ENCODE measurements around the gene ZNF428. TPM values are rescaled to one million over a fixed set of nuclear protein-coding genes. Genes with fewer than 3 reads are reported as not detected.
"Not testable (repeated sequence)": the region's sequence is repeated elsewhere in the genome, so short reads cannot be mapped to it uniquely, and the experiment has no call there.

ZNF428 gene
- total RNA-seq, 1 experiment from 2014 or later = 64.1 TPM

DNA sequence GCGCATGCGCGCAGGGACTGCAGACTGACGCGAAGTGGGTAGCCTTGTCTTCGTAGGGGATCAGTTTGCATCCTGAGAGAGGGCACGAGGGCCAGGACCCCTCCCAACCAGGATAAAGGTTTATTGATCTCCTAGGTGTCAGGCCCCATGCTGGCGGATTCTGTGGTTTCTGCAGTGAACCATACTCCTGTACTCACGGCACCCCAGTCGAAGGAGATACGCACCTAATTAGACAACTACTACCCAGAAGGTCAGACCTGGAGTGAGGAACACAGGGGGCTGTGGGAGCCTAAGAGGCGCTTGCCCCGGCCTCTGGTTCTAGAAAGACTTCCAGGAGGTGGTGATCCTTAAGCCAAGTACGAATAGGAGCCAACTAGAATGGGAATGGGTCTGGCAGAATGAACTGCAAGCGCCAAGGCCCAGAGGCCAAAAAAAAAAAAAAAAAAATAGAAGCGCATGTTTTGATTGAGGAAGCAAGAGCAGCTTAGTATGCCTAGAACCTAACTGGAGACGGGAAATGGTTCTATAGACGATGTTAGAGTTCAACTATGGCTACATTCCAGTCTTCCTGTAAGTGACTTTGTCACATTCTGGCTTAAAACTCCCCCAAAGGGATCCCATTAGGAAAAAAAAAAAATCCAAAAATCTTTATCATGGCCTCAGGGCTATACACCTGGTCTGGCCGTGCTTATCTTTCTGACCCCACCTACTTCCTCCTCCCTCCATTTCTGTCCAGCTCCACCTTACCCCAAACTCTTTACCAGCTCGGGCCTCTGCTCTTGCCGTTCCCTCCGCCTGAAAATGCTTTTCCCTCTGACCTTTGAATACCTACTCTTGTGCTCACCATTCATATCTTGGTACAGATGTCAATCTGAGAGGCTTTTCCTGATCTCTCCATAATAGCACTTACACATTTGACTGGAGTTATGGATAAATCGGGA lies 902 bp upstream of the ZNF428 start:
- no peaks in the 10 kb centered on the region for H3K9me3 ChIP-seq (replicated peaks)
- no peak overlapping the region for H3K27ac ChIP-seq
- H3K36me3 ChIP-seq = no peaks in the 10 kb centered on the region; the same call in 1 of the 2 replicates
- peaks cover 9% of the 10 kb centered on the region for H3K4me1 ChIP-seq (replicated peaks)
- H3K4me3 ChIP-seq = peak overlapping the region; percentile 66
- DNase-seq (ENCODE audit: low read depth in 1 of 2, low spot score in 2 of 2) = no peak
- no peaks in the 10 kb centered on the region for H3K27me3 ChIP-seq (replicated peaks)

DNA sequence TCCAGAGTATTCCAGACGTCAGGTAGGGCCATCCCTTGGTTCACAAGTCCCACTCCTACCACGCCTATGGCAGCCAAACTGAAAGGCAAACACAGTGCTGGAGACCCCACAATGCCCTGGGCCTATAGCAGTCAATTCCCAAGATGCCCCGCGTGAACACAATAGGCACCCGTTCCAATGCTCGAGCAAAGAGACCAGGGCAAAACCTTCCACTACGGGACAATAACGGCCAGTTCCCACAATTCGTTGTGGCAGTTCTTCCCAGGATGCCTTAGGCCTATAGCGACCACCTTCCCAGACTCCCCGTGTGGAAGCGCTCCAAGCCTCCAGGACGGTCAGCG lies 538 bp downstream of the ZNF428 start:
- no peak for DNase-seq (ENCODE audit: low read depth in 1 of 2, low spot score in 2 of 2)
- Histone ChIP-seq H3K36me3 (peaks cover 3% of the 10 kb centered on the region; the same call in 1 of the 2 replicates), H3K27me3 (replicated peaks) (no peaks in the 10 kb centered on the region), H3K4me3 (peak overlapping the region; percentile 66), H3K4me1 (replicated peaks) (peaks cover 9% of the 10 kb centered on the region), H3K9me3 (replicated peaks) (no peaks in the 10 kb centered on the region), H3K27ac (peak overlapping the region; percentile 78)

DNA sequence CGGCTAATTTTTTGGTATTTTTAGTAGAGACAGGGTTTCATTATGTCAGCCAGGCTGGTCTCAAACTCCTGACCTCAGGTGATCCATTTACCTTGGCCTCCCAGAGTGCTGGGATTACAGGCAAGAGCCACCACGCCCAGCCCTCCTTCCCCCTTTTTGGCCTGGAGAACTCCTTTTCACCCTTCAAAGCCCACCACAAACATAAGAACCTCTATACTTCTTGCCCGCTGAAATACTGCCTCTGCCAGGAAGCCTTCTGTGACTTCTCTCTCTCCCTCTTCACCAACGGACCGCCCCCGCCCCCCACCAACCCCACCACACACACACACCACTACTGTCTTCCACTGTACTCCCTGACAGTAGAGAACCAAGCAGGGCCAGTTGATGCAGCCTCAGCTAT lies 2.5 kb downstream of the ZNF428 start:
- H3K27me3 ChIP-seq (replicated peaks) = no peaks in the 10 kb centered on the region
- H3K4me1 ChIP-seq (replicated peaks) = peaks cover 9% of the 10 kb centered on the region
- peaks cover 15% of the 10 kb centered on the region for H3K36me3 ChIP-seq
- no peaks in the 10 kb centered on the region for H3K9me3 ChIP-seq (replicated peaks)
- H3K27ac ChIP-seq = no peak overlapping the region
- DNase-seq (ENCODE audit: low read depth in 1 of 2, low spot score in 2 of 2) = no peak
- H3K4me3 ChIP-seq = no peak overlapping the region

DNA sequence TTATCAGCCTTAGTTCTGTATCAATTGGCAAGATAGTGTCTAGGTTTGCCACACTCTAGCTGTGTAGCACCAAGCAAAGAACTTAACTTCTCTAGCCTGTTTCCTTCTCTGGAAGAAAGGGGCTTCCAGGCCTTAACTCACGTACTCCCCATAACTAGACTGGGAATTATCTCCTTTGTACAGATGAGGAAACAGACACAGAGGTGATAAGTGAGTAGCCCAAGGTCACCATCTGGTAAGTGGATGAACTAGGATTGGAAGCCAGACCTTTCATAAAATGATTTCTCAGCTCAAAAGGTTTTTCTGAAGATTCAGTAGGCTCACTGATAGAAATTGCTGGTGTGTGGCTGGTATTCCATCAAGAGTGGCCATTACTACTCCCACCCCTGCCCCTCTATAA lies 3.1 kb downstream of the ZNF428 start:
- H3K27me3 ChIP-seq (replicated peaks) = no peaks in the 10 kb centered on the region
- peaks cover 9% of the 10 kb centered on the region for H3K4me1 ChIP-seq (replicated peaks)
- no peak overlapping the region for H3K27ac ChIP-seq
- no peak for DNase-seq (ENCODE audit: low read depth in 1 of 2, low spot score in 2 of 2)
- H3K9me3 ChIP-seq (replicated peaks) = no peaks in the 10 kb centered on the region
- peaks cover 21% of the 10 kb centered on the region for H3K36me3 ChIP-seq
- no peak overlapping the region for H3K4me3 ChIP-seq

DNA sequence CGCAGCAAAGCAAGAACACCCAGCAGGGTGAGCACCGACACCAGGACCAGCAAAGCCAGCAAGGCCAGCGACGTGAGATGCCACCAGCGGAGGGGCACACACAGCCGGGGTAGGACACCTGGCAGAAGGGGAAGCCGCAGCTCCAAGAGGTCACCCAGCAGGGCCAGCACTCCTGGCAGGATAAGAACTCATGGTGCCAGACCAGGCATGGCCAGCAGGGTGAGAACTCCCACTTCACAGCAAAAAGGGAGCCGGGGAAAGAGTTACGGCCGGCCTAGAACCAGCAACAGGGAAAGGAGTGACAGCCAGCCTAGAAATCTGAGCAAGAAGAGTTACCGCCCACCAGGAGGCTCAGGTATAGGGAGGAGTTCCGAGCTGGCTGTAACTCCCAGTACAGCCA lies 7.1 kb downstream of the ZNF428 start:
- H3K27me3 ChIP-seq (replicated peaks) = no peaks in the 10 kb centered on the region
- H3K9me3 ChIP-seq (replicated peaks) = no peaks in the 10 kb centered on the region
- no peak overlapping the region for H3K4me3 ChIP-seq
- H3K4me1 ChIP-seq (replicated peaks) = peaks cover 13% of the 10 kb centered on the region
- H3K36me3 ChIP-seq = peaks cover 35% of the 10 kb centered on the region
- no peak overlapping the region for H3K27ac ChIP-seq
- DNase-seq (ENCODE audit: low read depth in 1 of 2, low spot score in 2 of 2) = no peak

DNA sequence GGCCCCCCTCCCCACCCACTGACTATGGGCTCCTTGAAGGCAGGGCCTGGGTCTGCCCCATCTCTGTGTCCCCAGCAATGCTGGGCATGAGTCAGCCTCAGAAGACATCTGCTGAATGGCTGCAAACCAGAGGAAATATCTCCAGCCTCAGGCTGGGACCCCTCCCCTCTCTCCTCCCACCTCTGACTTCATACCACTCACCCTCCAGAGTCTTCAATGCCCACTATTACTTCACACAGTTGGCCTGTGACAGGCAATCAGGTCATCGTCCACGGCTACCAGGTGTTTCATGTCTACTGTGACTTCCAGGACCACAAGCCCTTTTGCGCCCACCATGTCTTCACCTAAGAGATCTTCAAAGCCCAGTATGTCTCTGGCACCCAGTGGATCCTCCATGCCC lies 7.6 kb downstream of the ZNF428 start, which contains the start of gene SRRM5:
Gene SRRM5 (plus strand): TSS at position 301 of the 400 bp plus-strand sequence. CDS start 34 bp downstream, at position 335.
- no peak within 1 kb of the TSS for H3K4me3 ChIP-seq
- H3K4me1 ChIP-seq (replicated peaks) = peaks cover 13% of the 10 kb centered on the region
- H3K36me3 ChIP-seq = peaks cover 39% of the 10 kb centered on the region
- no peak for DNase-seq (ENCODE audit: low read depth in 1 of 2, low spot score in 2 of 2)
- H3K27ac ChIP-seq = peak within 1 kb of the TSS; percentile 17; the same call in 1 of the 2 replicates
- no peaks in the 10 kb centered on the region for H3K9me3 ChIP-seq (replicated peaks)
- no peaks in the 10 kb centered on the region for H3K27me3 ChIP-seq (replicated peaks)

DNA sequence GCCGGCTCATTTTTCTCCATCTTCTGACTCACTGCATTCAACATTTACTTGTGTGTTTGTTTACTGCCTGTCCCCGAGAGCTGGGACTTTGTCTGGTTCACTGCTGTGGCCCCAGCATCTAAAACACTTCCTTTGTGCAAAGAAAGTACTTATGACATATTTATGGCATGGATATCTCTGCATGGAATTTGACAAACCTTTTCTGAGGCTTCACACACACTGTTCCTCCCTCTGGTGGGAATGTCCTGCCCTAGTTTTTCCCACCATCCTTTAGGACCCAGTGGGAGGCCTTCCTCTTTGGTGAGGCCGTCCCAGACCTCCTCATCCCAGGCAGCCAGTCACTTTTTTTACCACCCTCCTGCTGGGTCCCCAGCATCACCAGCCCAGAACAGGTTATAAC lies 8.9 kb downstream of the ZNF428 start:
- peak in 1 of 2 experiments; percentile 53 for DNase-seq (ENCODE audit: low read depth in 1 of 2, low spot score in 2 of 2)
- Histone ChIP-seq H3K27me3 (replicated peaks) (no peaks in the 10 kb centered on the region), H3K36me3 (peaks cover 45% of the 10 kb centered on the region), H3K4me3 (no peak overlapping the region), H3K4me1 (replicated peaks) (peaks cover 13% of the 10 kb centered on the region), H3K27ac (peak overlapping the region; percentile 17; the same call in 1 of the 2 replicates), H3K9me3 (replicated peaks) (no peaks in the 10 kb centered on the region)

DNA sequence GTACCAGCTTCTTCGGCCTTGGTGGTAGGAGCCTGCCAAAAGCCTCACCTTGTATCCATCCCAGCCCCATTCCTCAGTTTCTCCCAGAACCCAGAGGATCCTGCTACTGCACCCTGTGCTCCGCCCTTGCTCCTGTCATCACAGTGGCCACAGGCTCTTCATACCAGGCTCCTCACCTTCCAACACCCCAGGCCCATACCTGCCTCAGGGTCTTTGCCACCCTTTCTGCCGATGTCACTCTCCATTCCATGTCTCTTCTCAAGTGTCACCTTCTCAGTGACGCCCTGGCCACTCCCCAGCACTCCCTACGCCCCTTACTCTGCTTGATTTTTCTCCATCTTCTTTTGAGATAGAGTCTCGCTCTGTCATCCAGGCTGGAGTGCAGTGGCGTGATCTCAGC lies 9.6 kb downstream of the ZNF428 start:
- H3K27me3 ChIP-seq (replicated peaks) = no peaks in the 10 kb centered on the region
- peaks cover 13% of the 10 kb centered on the region for H3K4me1 ChIP-seq (replicated peaks)
- DNase-seq (ENCODE audit: low read depth in 1 of 2, low spot score in 2 of 2) = no peak
- H3K4me3 ChIP-seq = no peak overlapping the region
- H3K9me3 ChIP-seq (replicated peaks) = no peaks in the 10 kb centered on the region
- no peak overlapping the region for H3K27ac ChIP-seq
- H3K36me3 ChIP-seq = peaks cover 45% of the 10 kb centered on the region

DNA sequence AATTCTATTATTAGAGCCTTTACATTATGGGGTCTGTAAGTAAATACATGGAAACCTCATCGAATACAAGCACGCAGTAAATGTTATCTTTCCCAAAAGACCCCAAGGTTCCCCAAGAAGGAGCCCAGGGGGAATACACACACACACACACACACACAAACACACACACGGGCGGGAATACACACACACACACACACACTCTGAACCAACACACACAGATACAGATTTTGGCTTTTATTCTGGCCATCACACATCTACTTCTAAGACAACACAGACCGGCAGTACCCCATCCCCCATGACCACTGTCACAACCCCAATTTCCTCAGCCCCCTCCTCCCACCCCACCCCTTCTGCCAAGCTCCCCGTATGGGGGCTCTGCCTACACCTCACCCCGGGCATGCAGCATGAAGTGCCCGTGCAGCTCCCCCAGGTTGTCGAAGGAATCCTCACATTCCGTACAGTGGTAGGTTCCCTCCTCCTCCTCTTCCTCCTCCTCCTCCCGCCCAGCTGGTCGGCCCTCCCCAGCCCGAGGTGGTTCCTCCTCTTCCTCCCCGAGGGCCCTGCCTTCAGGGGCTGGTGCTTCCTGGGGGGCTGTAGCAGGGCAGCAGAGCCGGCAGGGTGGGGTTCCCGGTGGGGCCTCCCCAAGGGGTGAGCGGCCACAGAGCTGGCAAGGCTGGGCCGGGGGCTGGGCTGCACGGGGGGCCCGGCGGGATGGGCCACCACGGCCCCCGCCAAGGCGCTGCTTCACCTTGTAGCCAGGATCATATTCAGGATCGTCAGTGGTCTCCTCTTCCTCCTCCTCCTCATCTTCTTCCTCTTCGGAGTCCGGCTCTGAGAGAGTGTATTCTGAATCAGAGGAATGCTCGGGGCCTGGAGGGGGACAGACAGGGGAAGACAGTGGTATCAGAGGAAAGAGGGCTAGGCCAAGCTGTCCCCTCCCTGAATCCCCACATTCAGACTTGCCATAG lies 11.9 kb downstream of the ZNF428 start:
- no peak overlapping the region for H3K27ac ChIP-seq
- no peak overlapping the region for H3K4me3 ChIP-seq
- no peaks in the 10 kb centered on the region for H3K9me3 ChIP-seq (replicated peaks)
- peaks cover 46% of the 10 kb centered on the region for H3K36me3 ChIP-seq
- peaks cover 13% of the 10 kb centered on the region for H3K4me1 ChIP-seq (replicated peaks)
- no peaks in the 10 kb centered on the region for H3K27me3 ChIP-seq (replicated peaks)
- no peak for DNase-seq (ENCODE audit: low read depth in 1 of 2, low spot score in 2 of 2)

DNA sequence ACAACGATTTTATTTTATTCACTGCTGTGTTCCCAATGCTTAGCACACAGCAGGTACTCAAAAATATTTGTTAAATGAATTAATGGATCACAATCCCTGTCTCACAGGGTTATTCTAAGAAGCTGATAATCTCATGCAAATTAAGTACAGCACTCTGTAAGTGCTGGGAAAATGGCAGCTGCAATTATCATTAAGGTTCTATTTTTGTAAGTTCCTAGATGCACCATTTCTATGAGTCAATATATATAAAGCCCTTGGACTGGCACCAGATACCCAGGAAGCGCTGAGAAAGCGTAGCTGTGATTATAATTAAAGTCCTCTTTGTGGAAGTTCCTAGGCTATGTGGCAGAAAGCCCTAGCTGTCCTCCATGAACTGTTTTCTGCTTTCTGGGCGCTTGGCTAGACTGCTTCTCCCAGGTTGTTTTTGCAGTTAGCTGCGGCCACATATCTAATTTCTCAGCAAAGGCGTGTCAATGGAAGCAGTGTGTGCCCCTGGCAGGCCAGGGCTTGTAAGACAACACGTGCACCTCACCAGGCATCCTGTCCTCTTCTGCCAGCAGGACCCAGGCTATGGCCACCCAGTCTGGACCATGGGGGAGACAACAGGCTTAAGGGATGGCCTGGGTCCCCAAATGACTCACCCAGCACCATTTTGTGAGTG lies 12.7 kb downstream of the ZNF428 start:
- Histone ChIP-seq H3K36me3 (peaks cover 43% of the 10 kb centered on the region), H3K27ac (no peak overlapping the region), H3K4me3 (no peak overlapping the region), H3K27me3 (replicated peaks) (no peaks in the 10 kb centered on the region), H3K9me3 (replicated peaks) (no peaks in the 10 kb centered on the region), H3K4me1 (replicated peaks) (peaks cover 13% of the 10 kb centered on the region)
- DNase-seq (ENCODE audit: low read depth in 1 of 2, low spot score in 2 of 2) = no peak

DNA sequence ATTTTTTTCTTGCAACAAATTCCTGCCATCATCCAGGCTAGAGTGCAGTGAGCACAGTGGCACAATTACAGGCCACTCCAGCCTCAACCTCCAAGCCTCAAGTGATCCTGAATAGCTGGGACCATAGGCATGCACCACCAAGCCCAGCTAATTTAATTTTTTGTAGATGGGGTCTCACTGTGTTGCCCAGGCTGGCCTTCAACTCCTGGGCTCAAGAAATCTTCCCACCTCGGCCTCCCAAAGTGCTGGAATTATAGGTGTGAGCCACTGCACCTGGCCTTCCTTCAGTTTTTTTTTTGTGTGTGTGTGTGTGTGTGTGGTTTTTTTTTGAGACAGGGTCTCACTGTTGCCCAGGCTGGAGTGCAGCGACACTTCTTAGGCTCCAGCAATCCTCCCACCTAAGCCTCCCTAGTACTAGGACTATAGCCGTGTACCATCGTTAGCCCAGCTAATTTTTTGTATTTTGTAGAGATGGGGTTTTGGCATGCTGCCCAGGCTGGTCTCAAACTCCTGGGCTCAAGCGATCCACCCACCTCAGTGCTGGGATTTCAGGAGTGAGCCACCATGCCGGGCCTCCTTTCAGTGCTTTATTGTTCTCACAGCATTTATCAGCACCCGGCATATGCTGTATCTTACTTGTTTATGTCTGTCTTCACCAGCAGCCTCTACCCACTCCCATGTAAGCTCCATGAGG lies 13.4 kb downstream of the ZNF428 start:
- H3K9me3 ChIP-seq (replicated peaks) = no peaks in the 10 kb centered on the region
- H3K27me3 ChIP-seq (replicated peaks) = no peaks in the 10 kb centered on the region
- no peak overlapping the region for H3K4me3 ChIP-seq
- peaks cover 44% of the 10 kb centered on the region for H3K36me3 ChIP-seq
- DNase-seq (ENCODE audit: low read depth in 1 of 2, low spot score in 2 of 2) = no peak
- peaks cover 12% of the 10 kb centered on the region for H3K4me1 ChIP-seq (replicated peaks)
- H3K27ac ChIP-seq = no peak overlapping the region

DNA sequence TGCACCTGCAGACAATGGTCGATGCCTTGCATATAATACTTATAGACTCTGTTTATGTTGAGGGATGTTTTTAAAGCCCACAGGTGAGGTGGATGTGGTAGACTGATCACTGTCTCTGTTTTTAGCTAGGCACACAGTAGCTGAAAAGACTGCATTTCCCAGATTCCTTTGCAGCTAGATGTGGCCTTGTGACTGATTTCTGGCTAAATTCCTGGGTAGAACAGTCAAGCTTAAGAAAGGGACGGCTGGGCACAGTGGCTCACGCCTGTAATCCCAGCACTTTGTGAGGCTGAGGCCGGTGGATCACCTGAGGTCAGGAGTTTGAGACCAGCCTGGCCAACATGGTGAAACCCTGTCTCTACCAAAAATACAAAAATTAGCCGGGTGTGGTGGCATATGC lies 19.1 kb downstream of the ZNF428 start:
- not testable (repeated sequence) for H3K9me3 ChIP-seq (replicated peaks); H3K27me3 ChIP-seq (replicated peaks); DNase-seq (ENCODE audit: low read depth in 1 of 2, low spot score in 2 of 2); H3K27ac ChIP-seq; H3K4me3 ChIP-seq
- H3K36me3 ChIP-seq = peaks cover 52% of the 10 kb centered on the region
- H3K4me1 ChIP-seq (replicated peaks) = peaks cover 11% of the 10 kb centered on the region
